Lung (tissue), 12 donors: ENCODE results near the gene DDX60. TPM values are rescaled to one million over a fixed set of nuclear protein-coding genes. Genes with fewer than 3 reads are reported as not detected.
A peak's percentile ranks its signal among the peaks of the same experiment; 100 is the strongest.

Experiments
- ATAC-seq: fragments of 200-7000 bp; cut with Tn5 transposase; one replicate; pipeline ENCODE4 v1.9.1; 2020; ENCODE audit warnings: moderate number of reproducible peaks; ENCODE audit not compliant: insufficient read depth, low FRiP score
- DNase-seq, 3 donors: peaks; one replicate each; pipeline ENCODE4 v3.0.0-alpha.2; 2013 to 2017
- H3K27ac ChIP-seq, 2 donors: one replicate each; pipeline ENCODE4 v1.5.1; 2013; ENCODE audit warnings: mild to moderate bottlenecking in 2 of 2, moderate library complexity in 2 of 2, control low read depth in 1 of 2, inconsistent platforms in 1 of 2, low read depth in 1 of 2, low read length in 1 of 2
- H3K27me3 ChIP-seq, 3 donors: one replicate each; pipeline ENCODE4 v1.5.1; 2013; ENCODE audit warnings: low read length in 2 of 3; ENCODE audit not compliant: control insufficient read depth in 3 of 3, insufficient read depth in 3 of 3
- H3K36me3 ChIP-seq, 4 donors: one replicate each; pipeline ENCODE4 v1.5.1; 2013; ENCODE audit warnings: low read length in 4 of 4, mild to moderate bottlenecking in 1 of 4, moderate library complexity in 1 of 4; ENCODE audit not compliant: control insufficient read depth in 4 of 4, insufficient read depth in 4 of 4
- H3K4me1 ChIP-seq, 5 donors: one replicate each; pipeline ENCODE4 v1.5.1; 2013; ENCODE audit warnings: low read length in 5 of 5, mild to moderate bottlenecking in 2 of 5, moderate library complexity in 1 of 5; ENCODE audit not compliant: control insufficient read depth in 5 of 5, insufficient read depth in 5 of 5
- H3K4me3 ChIP-seq: one replicate; pipeline ENCODE4 v1.5.1; 2013; ENCODE audit warnings: mild to moderate bottlenecking, control low read depth, moderate library complexity
- H3K9ac ChIP-seq, 2 donors: one replicate each; pipeline ENCODE4 v1.5.1; 2013; ENCODE audit warnings: low read length in 2 of 2, control low read depth in 1 of 2; ENCODE audit not compliant: insufficient read depth in 1 of 2
- H3K9me3 ChIP-seq, 4 donors: one replicate each; pipeline ENCODE4 v1.5.1; 2013; ENCODE audit warnings: low read length in 3 of 4, mild to moderate bottlenecking in 1 of 4, moderate library complexity in 1 of 4; ENCODE audit not compliant: control insufficient read depth in 4 of 4, insufficient read depth in 3 of 4
- CTCF ChIP-seq: IDR thresholded peaks from 2 replicates; pipeline ENCODE4 v1.5.1; 2012; ENCODE audit warnings: mild to moderate bottlenecking; ENCODE audit errors: control extremely low read depth, extremely low read depth
- WGBS, 2 donors: extraction: QIAGEN DNeasy Blood & Tissue Kit; methylation state at CpG; one replicate each; pipeline ENCODE4 v1.1.7; 2013; 5-methylcytosine and 5-hydroxymethylcytosine counted together
- polyA plus RNA-seq, 2 donors: library from polyadenylated mRNA; stranded (reverse); fragments of 200-250 nt; gene quantifications; one replicate each; pipeline ENCODE4 v1.2.1, GENCODE V29; 2013
- total RNA-seq, 2 donors: library from RNA; depleted of rRNA in 1 of 2; stranded (reverse); fragments of >200 nt in 1 of 2; gene quantifications; one replicate each; pipeline ENCODE4 v1.2.1, GENCODE V29; 2014 to 2021
- donor health status: control.
- donor health status: control.
- donor health status: Bipolar disorder and iron deficiency.
- donor health status: healthy.
- donor health status: DM: yes; HTN: yes; CAD: no.

Gene DDX60
- total and polyA plus RNA-seq, 4 donors: 2.6 to 47.0 (median 14.6) TPM

- ATAC-seq (no peak), DNase-seq (peak in 1 of 3 donors; percentile 9)
- no peaks in the 10 kb centered on the region for H3K9me3 ChIP-seq
- 80 to 88% methylated on average over 1 of the region's 1 CpG for WGBS, 2 donors
- peak overlapping the region in 1 of 2 donors; percentile 72 for H3K27ac ChIP-seq
- H3K4me3 ChIP-seq: no peak overlapping the region
- H3K27me3 ChIP-seq: no peaks in the 10 kb centered on the region
- H3K4me1 ChIP-seq: peaks cover 0 to 2% (median 0%) of the 10 kb centered on the region in 5 donors
- H3K36me3 ChIP-seq: peaks cover 0 to 24% (median 15%) of the 10 kb centered on the region in 4 donors
- H3K9ac ChIP-seq: no peak overlapping the region
- TF ChIP-seq CTCF: no peak
Measured at GRCh38 chr4:168263039-168263438, 55.5 kb downstream of the DDX60 start.

- Histone ChIP-seq H3K27me3 (no peaks in the 10 kb centered on the region), H3K27ac (no peak overlapping the region), H3K4me1 (peaks cover 0 to 2% (median 0%) of the 10 kb centered on the region in 5 donors), H3K4me3 (no peak overlapping the region), H3K36me3 (peaks cover 7 to 17% (median 12%) of the 10 kb centered on the region in 4 donors), H3K9ac (no peak overlapping the region), H3K9me3 (no peaks in the 10 kb centered on the region)
- 96 to 98% methylated on average over 1 of the region's 1 CpG for WGBS, 2 donors
- TF ChIP-seq CTCF: no peak
- ATAC-seq: no peak
- DNase-seq: no peak
Measured at GRCh38 chr4:168259096-168259495, 59.5 kb downstream of the DDX60 start.

- peak overlapping the region in 1 of 2 donors; percentile 28 for H3K27ac ChIP-seq
- no peak for TF ChIP-seq CTCF
- WGBS, 2 donors: 47 to 48% methylated on average over 4 of the region's 4 CpGs
- no peak overlapping the region for H3K9ac ChIP-seq
- DNase-seq (no peak), ATAC-seq (no peak)
- H3K9me3 ChIP-seq: no peaks in the 10 kb centered on the region
- H3K36me3 ChIP-seq: peaks cover 13 to 19% (median 15%) of the 10 kb centered on the region in 4 donors
- H3K4me1 ChIP-seq: no peaks in the 10 kb centered on the region
- H3K27me3 ChIP-seq: no peaks in the 10 kb centered on the region
- H3K4me3 ChIP-seq: no peak overlapping the region
Measured at GRCh38 chr4:168257768-168258167, 60.8 kb downstream of the DDX60 start.

- ATAC-seq (no peak), DNase-seq (no peak)
- no peaks in the 10 kb centered on the region for H3K27me3 ChIP-seq
- H3K4me3 ChIP-seq: no peak overlapping the region
- peaks cover 3 to 19% (median 15%) of the 10 kb centered on the region in 4 donors for H3K36me3 ChIP-seq
- 84 to 92% methylated on average over 3 of the region's 3 CpGs for WGBS, 2 donors
- H3K9ac ChIP-seq: no peak overlapping the region
- no peak for TF ChIP-seq CTCF
- no peak overlapping the region for H3K27ac ChIP-seq
- H3K4me1 ChIP-seq: no peaks in the 10 kb centered on the region
- H3K9me3 ChIP-seq: peaks cover 0 to 4% (median 0%) of the 10 kb centered on the region in 4 donors
Measured at GRCh38 chr4:168248176-168248710, 70.3 kb downstream of the DDX60 start.
